Measurements from ENCODE around the gene KRT83.
"Not testable (repeated sequence)": the region's sequence is repeated elsewhere in the genome, so short reads cannot be mapped to it uniquely, and the experiment has no call there.

The KRT83 gene

GRCh38 chr12:52319097-52319496, 2.1 kb downstream of the KRT83 start:
- no peak for DNase-seq (ENCODE audit: low read depth)
- TF ChIP-seq CTCF (IDR thresholded peaks at IDR 0.05; ENCODE audit: insufficient read depth, low read depth, low read length, missing control alignments): no peak

DNA sequence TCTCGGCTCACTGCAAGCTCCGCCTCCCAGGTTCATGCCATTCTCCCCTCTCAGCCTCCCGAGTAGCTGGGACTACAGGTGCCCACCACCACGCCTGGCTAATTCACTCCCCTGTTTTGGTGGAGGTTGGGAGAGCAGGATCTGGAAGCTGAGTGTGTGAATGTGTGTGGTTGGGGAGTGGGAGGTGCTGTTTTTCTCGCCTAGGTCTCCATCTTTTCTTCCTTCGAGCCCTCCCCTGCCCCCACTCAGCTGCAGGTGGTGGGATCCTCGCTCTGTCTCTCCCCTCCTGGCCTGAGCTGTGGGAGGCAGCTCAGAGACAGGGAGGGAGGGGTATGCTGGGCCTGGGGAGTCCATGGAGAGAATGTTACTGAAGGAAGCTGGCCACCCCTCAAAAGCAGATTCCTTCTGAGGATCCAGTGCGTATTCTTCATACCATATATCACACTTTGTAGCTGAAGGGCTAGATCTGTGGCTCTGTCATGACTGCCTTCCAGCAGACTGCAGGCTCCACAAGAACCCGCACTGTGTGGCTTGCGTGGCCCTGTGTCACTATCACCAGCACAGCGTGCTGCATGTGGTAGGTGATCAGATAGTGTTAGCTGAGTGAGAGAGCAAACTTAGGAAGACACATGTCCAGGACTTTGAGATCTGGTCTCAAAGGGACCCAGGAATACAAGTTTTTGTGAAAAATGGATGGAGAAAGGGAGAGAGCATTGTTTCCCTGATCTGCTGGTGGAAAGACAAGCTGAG, 2.8 kb downstream of the KRT83 start:
- no peak for DNase-seq (ENCODE audit: low read depth)
- no peak for TF ChIP-seq CTCF (IDR thresholded peaks at IDR 0.05; ENCODE audit: insufficient read depth, low read depth, low read length, missing control alignments)
- H3K4me3 ChIP-seq (ENCODE audit: low read depth, low read length): no peak overlapping the region

More at GRCh38 chr12:52319097-52319496, 2.1 kb downstream of the KRT83 start:
- no peak overlapping the region for H3K4me3 ChIP-seq (ENCODE audit: low read depth, low read length)

- no peak overlapping the region for H3K4me3 ChIP-seq (ENCODE audit: low read depth, low read length)
- no peak for TF ChIP-seq CTCF (IDR thresholded peaks at IDR 0.05; ENCODE audit: insufficient read depth, low read depth, low read length, missing control alignments)
- no peak for DNase-seq (ENCODE audit: low read depth)
Observed at GRCh38 chr12:52317468-52318052, 3.6 kb downstream of the KRT83 start.

- no peak for DNase-seq (ENCODE audit: low read depth)
- no peak overlapping the region for H3K4me3 ChIP-seq (ENCODE audit: low read depth, low read length)
- no peak for TF ChIP-seq CTCF (IDR thresholded peaks at IDR 0.05; ENCODE audit: insufficient read depth, low read depth, low read length, missing control alignments)
Observed at GRCh38 chr12:52316701-52317100, 4.5 kb downstream of the KRT83 start.

- TF ChIP-seq CTCF (IDR thresholded peaks at IDR 0.05; ENCODE audit: insufficient read depth, low read depth, low read length, missing control alignments): no peak
- DNase-seq (ENCODE audit: low read depth): no peak
- no peak overlapping the region for H3K4me3 ChIP-seq (ENCODE audit: low read depth, low read length)
Observed at GRCh38 chr12:52316290-52316689, 4.9 kb downstream of the KRT83 start.

DNA sequence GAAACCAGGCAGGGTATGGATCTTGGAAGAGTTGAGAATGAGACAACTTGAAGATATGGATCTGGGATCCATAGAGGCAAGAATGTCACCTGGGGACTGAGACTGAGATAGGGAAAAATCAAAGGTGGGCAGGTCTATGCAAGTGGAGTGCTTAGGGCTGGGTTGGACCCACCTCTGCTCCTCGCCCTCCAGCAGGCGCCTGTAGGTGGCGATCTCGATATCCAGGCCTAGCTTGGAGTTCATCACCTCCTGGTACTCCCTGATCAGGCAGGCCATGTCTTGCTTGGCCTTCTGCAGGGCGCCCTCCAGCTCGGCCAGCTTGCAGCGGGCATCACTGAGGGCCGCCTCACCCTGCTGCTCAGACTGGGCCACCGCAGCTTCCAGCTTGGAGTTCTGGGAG, 5.5 kb downstream of the KRT83 start:
- peak; percentile 47 for TF ChIP-seq CTCF (IDR thresholded peaks at IDR 0.05; ENCODE audit: insufficient read depth, low read depth, low read length, missing control alignments)
- H3K4me3 ChIP-seq (ENCODE audit: low read depth, low read length): not testable (repeated sequence)
- peak; percentile 35 for DNase-seq (ENCODE audit: low read depth)
